Mesenchymal stem cell (in vitro differentiated cells and primary cell): ENCODE data around the gene TLR7.

Source experiments
- DNase-seq: peaks from one replicate; pipeline ENCODE4 v3.0.0-alpha.2; 2013
- H2AFZ ChIP-seq: one replicate; pipeline ENCODE4 v1.6.1; 2013; ENCODE audit warnings: low read depth, mild to moderate bottlenecking, control low read depth, inconsistent platforms, low read length, moderate library complexity
- H2AK5ac ChIP-seq: 2 replicates; pipeline ENCODE4 v1.6.1; 2013; ENCODE audit warnings: low read length, moderate library complexity, mild to moderate bottlenecking, inconsistent platforms; ENCODE audit not compliant: severe bottlenecking
- H2BK120ac ChIP-seq: one replicate; pipeline ENCODE4 v1.6.1; 2013; ENCODE audit warnings: low read depth, mild to moderate bottlenecking, inconsistent platforms, low read length, moderate library complexity
- H2BK12ac ChIP-seq, 2 experiments: one replicate each; pipeline ENCODE4 v1.6.1; 2013; ENCODE audit warnings: inconsistent platforms in 2 of 2, low read length in 2 of 2, mild to moderate bottlenecking in 2 of 2, moderate library complexity in 2 of 2, control low read depth in 1 of 2
- H2BK15ac ChIP-seq: one replicate; pipeline ENCODE4 v1.6.1; 2013; ENCODE audit warnings: mild to moderate bottlenecking, low read depth, inconsistent platforms; ENCODE audit not compliant: poor library complexity, severe bottlenecking
- H2BK5ac ChIP-seq: 2 replicates; pipeline ENCODE4 v1.6.1; 2013; ENCODE audit warnings: low read depth, mild to moderate bottlenecking, low read length, control low read depth, inconsistent platforms; ENCODE audit not compliant: poor library complexity, severe bottlenecking
- H3K14ac ChIP-seq, 2 experiments: one replicate each; pipeline ENCODE4 v1.6.1; 2013; ENCODE audit warnings: inconsistent platforms in 2 of 2, low read length in 2 of 2, control low read depth in 1 of 2, mild to moderate bottlenecking in 1 of 2, moderate library complexity in 1 of 2
- H3K18ac ChIP-seq, 2 experiments: one replicate each; pipeline ENCODE4 v1.6.1; 2013; ENCODE audit warnings: inconsistent platforms in 2 of 2, low read length in 2 of 2, control low read depth in 1 of 2, low read depth in 1 of 2, mild to moderate bottlenecking in 1 of 2
- H3K23ac ChIP-seq, 2 experiments: one replicate each; pipeline ENCODE4 v1.6.1; 2013; ENCODE audit warnings: inconsistent platforms in 2 of 2, low read length in 2 of 2, mild to moderate bottlenecking in 2 of 2, moderate library complexity in 2 of 2, control low read depth in 1 of 2
- H3K27ac ChIP-seq: 2 replicates; pipeline ENCODE4 v1.5.1; 2013; ENCODE audit warnings: mild to moderate bottlenecking, moderate library complexity, low read length, control low read depth, inconsistent platforms; ENCODE audit not compliant: poor library complexity, severe bottlenecking
- H3K27me3 ChIP-seq, 2 experiments: 2 replicates each; pipeline versions ENCODE4 v1.6.1 to v1.7.0; 2013; ENCODE audit warnings: low read length in 2 of 2, mild to moderate bottlenecking in 2 of 2, moderate library complexity in 2 of 2, control low read depth in 1 of 2, inconsistent platforms in 1 of 2; ENCODE audit not compliant: control insufficient read depth in 1 of 2, insufficient read depth in 1 of 2
- H3K36me3 ChIP-seq, 2 experiments: 2 replicates each; pipeline versions ENCODE4 v1.6.1 to v1.7.0; 2013; ENCODE audit warnings: low read length in 2 of 2, control low read depth in 1 of 2, inconsistent platforms in 1 of 2, low read depth in 1 of 2, mild to moderate bottlenecking in 1 of 2; ENCODE audit not compliant: insufficient read depth in 2 of 2, control insufficient read depth in 1 of 2
- H3K4ac ChIP-seq, 2 experiments: one replicate each; pipeline ENCODE4 v1.6.1; 2013; ENCODE audit warnings: inconsistent platforms in 2 of 2, low read length in 2 of 2, mild to moderate bottlenecking in 2 of 2, moderate library complexity in 2 of 2, control low read depth in 1 of 2, low read depth in 1 of 2
- H3K4me1 ChIP-seq: 2 replicates; pipeline ENCODE4 v1.6.1; 2013; ENCODE audit warnings: low read depth, low read length, control low read depth; ENCODE audit not compliant: control insufficient read depth, insufficient read depth
- H3K4me2 ChIP-seq: 2 replicates; pipeline ENCODE4 v1.6.1; 2013; ENCODE audit warnings: low read length, mild to moderate bottlenecking, inconsistent platforms; ENCODE audit not compliant: poor library complexity, severe bottlenecking
- H3K4me3 ChIP-seq, 2 experiments: 2 replicates each; pipeline versions ENCODE4 v1.5.1 to v1.7.0; 2013; ENCODE audit warnings: low read length in 2 of 2, mild to moderate bottlenecking in 2 of 2, control low read depth in 1 of 2, low read depth in 1 of 2; ENCODE audit not compliant: insufficient read depth in 1 of 2
- H3K79me1 ChIP-seq: replicated peaks from 2 replicates; pipeline ENCODE4 v1.6.1; 2013; ENCODE audit warnings: mild to moderate bottlenecking, control low read depth, low read length, inconsistent platforms; ENCODE audit not compliant: poor library complexity, severe bottlenecking
- H3K9ac ChIP-seq: 2 replicates; pipeline ENCODE4 v1.7.0; 2013; ENCODE audit warnings: mild to moderate bottlenecking, low read length, moderate library complexity
- H3K9me3 ChIP-seq: 2 replicates; pipeline ENCODE4 v1.7.0; 2013; ENCODE audit warnings: mild to moderate bottlenecking, low read length; ENCODE audit not compliant: control insufficient read depth
- H4K8ac ChIP-seq: one replicate; pipeline ENCODE4 v1.6.1; 2013; ENCODE audit warnings: inconsistent platforms, mild to moderate bottlenecking, low read length, moderate library complexity
- H4K91ac ChIP-seq: one replicate; pipeline ENCODE4 v1.6.1; 2013; ENCODE audit warnings: mild to moderate bottlenecking, low read length, inconsistent platforms
- WGBS: methylation state at CpG from one replicate; pipeline ENCODE4 v1.1.7; 2013; ENCODE audit warnings: mixed read lengths; 5-methylcytosine and 5-hydroxymethylcytosine counted together

TLR7 gene

GRCh38 chrX:12891915-12892506 is 25.1 kb downstream of the TLR7 start:
- no peak overlapping the region for H4K91ac ChIP-seq
- H3K9me3 ChIP-seq: peaks cover 4% of the 10 kb centered on the region
- H2BK12ac ChIP-seq: no peak overlapping the region
- H2BK15ac ChIP-seq: no peak overlapping the region
- H3K79me1 ChIP-seq: no peaks in the 10 kb centered on the region
- H2BK5ac ChIP-seq: no peak overlapping the region
- WGBS: no CpG with 5 or more reads among the region's 2 CpGs
- no peak overlapping the region for H3K4me3 ChIP-seq
- H3K36me3 ChIP-seq: no peaks in the 10 kb centered on the region
- H3K4ac ChIP-seq: no peak overlapping the region
- no peak overlapping the region for H3K23ac ChIP-seq
- H4K8ac ChIP-seq: no peak overlapping the region
- H2AK5ac ChIP-seq: no peak overlapping the region
- no peaks in the 10 kb centered on the region for H3K4me1 ChIP-seq
- no peak overlapping the region for H3K18ac ChIP-seq
- peaks cover 0 to 32% of the 10 kb centered on the region in 2 experiments for H3K27me3 ChIP-seq
- no peak overlapping the region for H2AFZ ChIP-seq
- H3K9ac ChIP-seq: no peak overlapping the region
- no peak overlapping the region for H3K4me2 ChIP-seq
- DNase-seq: no peak
- H2BK120ac ChIP-seq: no peak overlapping the region
- no peak overlapping the region for H3K27ac ChIP-seq
- H3K14ac ChIP-seq: no peak overlapping the region

GRCh38 chrX:12892716-12893115 is 25.8 kb downstream of the TLR7 start:
- no peak overlapping the region for H4K91ac ChIP-seq
- H2BK5ac ChIP-seq: no peak overlapping the region
- H3K4me3 ChIP-seq: no peak overlapping the region
- no peak overlapping the region for H3K14ac ChIP-seq
- peaks cover 0 to 25% of the 10 kb centered on the region in 2 experiments for H3K27me3 ChIP-seq
- H2AK5ac ChIP-seq: no peak overlapping the region
- no peak overlapping the region for H3K23ac ChIP-seq
- H3K36me3 ChIP-seq: no peaks in the 10 kb centered on the region
- no peak overlapping the region for H3K9ac ChIP-seq
- 91% methylated on average over 2 of the region's 2 CpGs for WGBS
- H3K4me2 ChIP-seq: no peak overlapping the region
- no peak overlapping the region for H3K18ac ChIP-seq
- no peak overlapping the region for H2AFZ ChIP-seq
- peaks cover 4% of the 10 kb centered on the region for H3K9me3 ChIP-seq
- no peak overlapping the region for H2BK15ac ChIP-seq
- no peaks in the 10 kb centered on the region for H3K79me1 ChIP-seq
- no peak overlapping the region for H4K8ac ChIP-seq
- no peak for DNase-seq
- H3K4me1 ChIP-seq: no peaks in the 10 kb centered on the region
- no peak overlapping the region for H3K4ac ChIP-seq
- H2BK12ac ChIP-seq: no peak overlapping the region
- H2BK120ac ChIP-seq: no peak overlapping the region
- H3K27ac ChIP-seq: no peak overlapping the region

- Histone ChIP-seq H3K4me2 (no peak overlapping the region), H2BK120ac (no peak overlapping the region), H3K18ac (no peak overlapping the region), H3K9ac (no peak overlapping the region), H3K36me3 (no peaks in the 10 kb centered on the region), H2BK12ac (no peak overlapping the region), H4K8ac (no peak overlapping the region), H4K91ac (no peak overlapping the region), H3K27me3 (peaks cover 0 to 16% of the 10 kb centered on the region in 2 experiments), H2AK5ac (no peak overlapping the region), H3K4me1 (no peaks in the 10 kb centered on the region), H3K27ac (no peak overlapping the region), H3K4ac (no peak overlapping the region), H3K79me1 (no peaks in the 10 kb centered on the region), H3K4me3 (no peak overlapping the region), H2AFZ (no peak overlapping the region), H3K23ac (no peak overlapping the region), H3K14ac (no peak overlapping the region), H2BK5ac (no peak overlapping the region), H2BK15ac (no peak overlapping the region), H3K9me3 (peaks cover 4% of the 10 kb centered on the region)
- DNase-seq: peak; percentile 24
- WGBS: 87% methylated on average over 2 of the region's 12 CpGs
Measured at GRCh38 chrX:12894074-12895030, 27.5 kb downstream of the TLR7 start.

GRCh38 chrX:12895866-12896265 is 29.0 kb downstream of the TLR7 start:
- H3K36me3 ChIP-seq: no peaks in the 10 kb centered on the region
- no peak for DNase-seq
- 33% methylated on average over 1 of the region's 2 CpGs for WGBS

More at GRCh38 chrX:12895866-12896265, 29.0 kb downstream of the TLR7 start:
- no peak overlapping the region for H2BK5ac ChIP-seq
- H3K4me2 ChIP-seq: no peak overlapping the region
- no peak overlapping the region for H2AK5ac ChIP-seq
- no peak overlapping the region for H3K9ac ChIP-seq
- H4K8ac ChIP-seq: no peak overlapping the region
- H4K91ac ChIP-seq: no peak overlapping the region
- no peaks in the 10 kb centered on the region for H3K4me1 ChIP-seq
- no peak overlapping the region for H3K27ac ChIP-seq
- H3K18ac ChIP-seq: no peak overlapping the region
- H3K4ac ChIP-seq: no peak overlapping the region
- H3K23ac ChIP-seq: no peak overlapping the region
- no peak overlapping the region for H2BK12ac ChIP-seq
- no peak overlapping the region for H3K4me3 ChIP-seq
- no peak overlapping the region for H3K14ac ChIP-seq
- no peak overlapping the region for H2AFZ ChIP-seq
- no peaks in the 10 kb centered on the region for H3K79me1 ChIP-seq
- no peak overlapping the region for H2BK120ac ChIP-seq
- peaks cover 0 to 26% of the 10 kb centered on the region in 2 experiments for H3K27me3 ChIP-seq
- H3K9me3 ChIP-seq: no peaks in the 10 kb centered on the region
- H2BK15ac ChIP-seq: no peak overlapping the region
